Neural progenitor cell (in vitro differentiated cells): ENCODE data around the gene POC1A. TPM values are rescaled to one million over a fixed set of nuclear protein-coding genes. Genes with fewer than 3 reads are reported as not detected.

Experiments used
- DNase-seq: peaks from one replicate; pipeline ENCODE4 v3.0.0-alpha.2; 2016; ENCODE audit warnings: low spot score
- H2AFZ ChIP-seq: fragments of 200-600 bp; sonication (generic); replicated peaks from 2 replicates; pipeline ENCODE4 v1.6.1; 2016; ENCODE audit warnings: antibody characterized with exemption
- H3F3A ChIP-seq: fragments of 200-600 bp; sonication (generic); 2 replicates; pipeline ENCODE4 v1.6.1; 2016; ENCODE audit warnings: antibody characterized with exemption, low read depth
- H3K27ac ChIP-seq: fragments of 200-600 bp; sonication (generic); 2 replicates; pipeline ENCODE4 v1.5.1; 2016; ENCODE audit warnings: mild to moderate bottlenecking
- H3K27me3 ChIP-seq: fragments of 200-600 bp; sonication (generic); 2 replicates; pipeline ENCODE4 v1.6.1; 2016; ENCODE audit warnings: mild to moderate bottlenecking, moderate library complexity
- H3K36me3 ChIP-seq: fragments of 200-600 bp; sonication (generic); 2 replicates; pipeline ENCODE4 v1.5.1; 2016
- H3K4me1 ChIP-seq: fragments of 200-600 bp; sonication (generic); 2 replicates; pipeline ENCODE4 v1.6.1; 2016; ENCODE audit warnings: mixed run types
- H3K4me2 ChIP-seq: fragments of 200-600 bp; sonication (generic); 2 replicates; pipeline ENCODE4 v1.6.1; 2016
- H3K4me3 ChIP-seq: fragments of 200-600 bp; sonication (generic); 2 replicates; pipeline ENCODE4 v1.5.1; 2016
- H3K79me2 ChIP-seq: fragments of 200-600 bp; sonication (generic); 2 replicates; pipeline ENCODE4 v1.6.1; 2016; ENCODE audit warnings: low read depth
- H3K9ac ChIP-seq: fragments of 200-600 bp; sonication (generic); 2 replicates; pipeline ENCODE4 v1.6.1; 2016
- H3K9me3 ChIP-seq: fragments of 200-600 bp; sonication (generic); 2 replicates; pipeline ENCODE4 v1.5.1; 2016; ENCODE audit warnings: low read depth
- H4K20me1 ChIP-seq: fragments of 200-600 bp; sonication (generic); 2 replicates; pipeline ENCODE4 v1.6.1; 2016; ENCODE audit warnings: low read depth
- H3K27ac Mint-ChIP-seq: 3 replicates; pipeline ENCODE4 v1.8.0; 2021; ENCODE audit warnings: mixed read lengths
- H3K27me3 Mint-ChIP-seq: 2 replicates; pipeline ENCODE4 v1.8.0; 2022; ENCODE audit warnings: low read depth, mild to moderate bottlenecking, inconsistent platforms, moderate library complexity, mixed read lengths; ENCODE audit not compliant: insufficient read depth
- H3K36me3 Mint-ChIP-seq: 3 replicates; pipeline ENCODE4 v1.8.0; 2021; ENCODE audit warnings: mixed read lengths
- H3K4me1 Mint-ChIP-seq: 3 replicates; pipeline ENCODE4 v1.8.0; 2021; ENCODE audit warnings: mixed read lengths
- H3K4me3 Mint-ChIP-seq: 3 replicates; pipeline ENCODE4 v1.8.0; 2021; ENCODE audit warnings: mild to moderate bottlenecking, moderate library complexity, mixed read lengths
- H3K9me3 Mint-ChIP-seq: 3 replicates; pipeline ENCODE4 v1.8.0; 2020; ENCODE audit warnings: mixed read lengths
- EZH2 ChIP-seq: fragments of 200-600 bp; sonication (generic); IDR thresholded peaks from 2 replicates; pipeline ENCODE4 v1.6.1; 2017; ENCODE audit warnings: antibody characterized with exemption, mild to moderate bottlenecking, moderate library complexity
- EZH2phosphoT487 ChIP-seq: fragments of 200-600 bp; sonication (generic); IDR thresholded peaks from 2 replicates; pipeline ENCODE4 v1.6.1; 2017; ENCODE audit warnings: antibody characterized with exemption
- total RNA-seq: library from RNA; depleted of rRNA; stranded (reverse); fragments of >200 nt; gene quantifications from 2 replicates; pipeline ENCODE4 v1.2.3, GENCODE V29; 2015; ENCODE audit warnings: low replicate concordance
- TF ChIP-seq, protein P1 (sequence below): fragments of 200-600 bp; sonication (generic); IDR thresholded peaks from 2 replicates; pipeline ENCODE4 v1.5.1; 2017; ENCODE audit warnings: antibody characterized with exemption, mild to moderate bottlenecking

Gene POC1A
- total RNA-seq, 1 donor from 2014 or later, result 10.3 TPM

DNA sequence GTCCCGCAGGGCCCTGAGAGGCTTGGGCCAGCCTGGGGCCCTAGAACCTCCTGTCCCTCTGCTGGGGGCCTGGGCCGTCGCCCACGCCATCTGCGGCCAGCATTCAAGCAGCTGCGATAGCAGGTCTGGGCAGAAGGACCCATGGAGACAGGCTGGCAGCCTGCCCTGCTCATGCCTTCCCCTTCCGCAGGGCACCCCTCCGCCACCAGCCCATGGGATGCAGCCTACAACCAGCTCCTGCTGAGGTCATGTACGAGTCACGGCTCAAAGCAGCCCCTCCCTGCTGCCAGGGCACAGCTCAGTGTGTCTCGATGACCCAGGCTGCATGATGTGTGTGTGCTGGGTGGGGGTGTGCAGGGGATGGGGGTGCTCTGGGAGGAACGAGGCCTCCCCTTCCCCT is 125.7 kb downstream of the POC1A start:
- Mint-ChIP-seq H3K9me3 (no peaks in the 10 kb centered on the region), H3K4me1 (peaks cover 41% of the 10 kb centered on the region), H3K36me3 (no peaks in the 10 kb centered on the region), H3K27me3 (peaks cover 8% of the 10 kb centered on the region), H3K27ac (no peak overlapping the region), H3K4me3 (no peak overlapping the region)
- Histone ChIP-seq H3K36me3 (no peaks in the 10 kb centered on the region), H2AFZ (no peak overlapping the region), H4K20me1 (no peaks in the 10 kb centered on the region), H3K27me3 (no peaks in the 10 kb centered on the region), H3K27ac (no peak overlapping the region), H3K4me2 (no peak overlapping the region), H3K4me3 (no peak overlapping the region), H3F3A (no peaks in the 10 kb centered on the region), H3K9me3 (no peaks in the 10 kb centered on the region), H3K79me2 (no peaks in the 10 kb centered on the region), H3K4me1 (peaks cover 30% of the 10 kb centered on the region), H3K9ac (no peak overlapping the region)
- TF ChIP-seq, protein P1, sequence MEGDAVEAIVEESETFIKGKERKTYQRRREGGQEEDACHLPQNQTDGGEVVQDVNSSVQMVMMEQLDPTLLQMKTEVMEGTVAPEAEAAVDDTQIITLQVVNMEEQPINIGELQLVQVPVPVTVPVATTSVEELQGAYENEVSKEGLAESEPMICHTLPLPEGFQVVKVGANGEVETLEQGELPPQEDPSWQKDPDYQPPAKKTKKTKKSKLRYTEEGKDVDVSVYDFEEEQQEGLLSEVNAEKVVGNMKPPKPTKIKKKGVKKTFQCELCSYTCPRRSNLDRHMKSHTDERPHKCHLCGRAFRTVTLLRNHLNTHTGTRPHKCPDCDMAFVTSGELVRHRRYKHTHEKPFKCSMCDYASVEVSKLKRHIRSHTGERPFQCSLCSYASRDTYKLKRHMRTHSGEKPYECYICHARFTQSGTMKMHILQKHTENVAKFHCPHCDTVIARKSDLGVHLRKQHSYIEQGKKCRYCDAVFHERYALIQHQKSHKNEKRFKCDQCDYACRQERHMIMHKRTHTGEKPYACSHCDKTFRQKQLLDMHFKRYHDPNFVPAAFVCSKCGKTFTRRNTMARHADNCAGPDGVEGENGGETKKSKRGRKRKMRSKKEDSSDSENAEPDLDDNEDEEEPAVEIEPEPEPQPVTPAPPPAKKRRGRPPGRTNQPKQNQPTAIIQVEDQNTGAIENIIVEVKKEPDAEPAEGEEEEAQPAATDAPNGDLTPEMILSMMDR, result no peak
- no peak for TF ChIP-seq EZH2phosphoT487
- no peak for DNase-seq

DNA sequence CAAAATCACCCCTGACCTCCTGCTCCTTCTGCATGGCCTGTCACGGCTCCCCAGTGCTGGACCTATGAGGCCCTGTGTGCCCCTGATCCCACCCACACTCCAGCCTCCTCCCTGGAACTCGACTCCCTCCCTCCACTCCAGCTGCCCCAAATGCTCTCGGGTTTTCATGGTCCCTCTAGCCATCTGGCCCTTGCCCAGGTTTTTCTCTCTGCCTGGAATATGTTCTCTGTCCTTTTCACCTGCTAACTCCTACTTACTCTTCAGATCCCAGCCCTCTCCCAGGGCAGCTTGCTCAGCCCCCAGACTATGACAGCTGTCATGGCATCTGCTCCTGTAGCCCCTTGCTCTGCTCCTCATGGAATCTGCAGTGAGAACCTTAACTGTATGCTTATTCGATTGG is 128.2 kb downstream of the POC1A start:
- no peaks in the 10 kb centered on the region for H4K20me1 ChIP-seq
- Mint-ChIP-seq H3K4me1 (peaks cover 44% of the 10 kb centered on the region), H3K27ac (no peak overlapping the region), H3K9me3 (no peaks in the 10 kb centered on the region), H3K36me3 (no peaks in the 10 kb centered on the region), H3K4me3 (no peak overlapping the region), H3K27me3 (peaks cover 3% of the 10 kb centered on the region)
- no peaks in the 10 kb centered on the region for H3K36me3 ChIP-seq
- no peak overlapping the region for H3K4me2 ChIP-seq
- H3K79me2 ChIP-seq, result no peaks in the 10 kb centered on the region
- H3K27ac ChIP-seq, result no peak overlapping the region
- H3K27me3 ChIP-seq, result no peaks in the 10 kb centered on the region
- H3K9ac ChIP-seq, result no peak overlapping the region
- TF ChIP-seq, protein P1, result no peak
- TF ChIP-seq EZH2phosphoT487, result no peak
- TF ChIP-seq EZH2, result no peak
- peak; percentile 36 for DNase-seq
- peaks cover 25% of the 10 kb centered on the region for H3K4me1 ChIP-seq
- H3K4me3 ChIP-seq, result no peak overlapping the region
- H2AFZ ChIP-seq, result no peak overlapping the region
- H3F3A ChIP-seq, result no peaks in the 10 kb centered on the region
- no peaks in the 10 kb centered on the region for H3K9me3 ChIP-seq

DNA sequence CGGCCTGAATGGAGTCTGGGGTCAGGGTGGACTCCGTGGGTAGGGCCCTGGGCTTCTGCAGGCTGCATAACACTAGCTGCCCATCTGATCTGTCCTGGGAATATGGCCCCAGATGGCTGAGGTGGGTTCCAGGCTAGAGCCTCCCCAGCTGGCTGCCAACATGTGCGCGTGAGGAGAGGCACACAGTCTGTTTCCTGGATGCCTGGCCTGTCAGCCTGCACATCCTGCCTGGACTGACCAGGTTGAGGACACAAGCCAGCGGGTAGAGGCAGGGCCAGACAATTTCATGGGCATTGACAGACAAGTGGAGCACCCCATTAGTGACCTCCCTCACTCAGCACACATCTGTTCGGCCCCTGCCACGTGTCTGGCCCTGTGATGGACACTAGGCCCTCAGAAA is 128.8 kb downstream of the POC1A start:
- Mint-ChIP-seq H3K27me3 (peaks cover 2% of the 10 kb centered on the region), H3K36me3 (no peaks in the 10 kb centered on the region), H3K9me3 (no peaks in the 10 kb centered on the region), H3K4me3 (no peak overlapping the region), H3K4me1 (peaks cover 46% of the 10 kb centered on the region), H3K27ac (peak overlapping the region; percentile 69)
- Histone ChIP-seq H3K27me3 (no peaks in the 10 kb centered on the region), H2AFZ (no peak overlapping the region), H3K9me3 (no peaks in the 10 kb centered on the region), H4K20me1 (no peaks in the 10 kb centered on the region), H3K9ac (no peak overlapping the region), H3F3A (no peaks in the 10 kb centered on the region), H3K27ac (no peak overlapping the region), H3K36me3 (no peaks in the 10 kb centered on the region), H3K79me2 (no peaks in the 10 kb centered on the region), H3K4me1 (peaks cover 25% of the 10 kb centered on the region), H3K4me2 (no peak overlapping the region), H3K4me3 (no peak overlapping the region)
- TF ChIP-seq EZH2phosphoT487 (no peak), EZH2 (no peak)
- TF ChIP-seq, protein P1, result no peak
- DNase-seq, result no peak

Other genes with a start within 250 kb of the POC1A start
- gene RRP9, start 212.5 kb downstream of the POC1A start, total RNA-seq, result 10.5 and 20.1 TPM in 2 replicates
- 2.0 and 3.9 TPM in 2 replicates for gene PARP3, start 212.1 kb downstream of the POC1A start, total RNA-seq
- gene GPR62, start 199.0 kb downstream of the POC1A start, total RNA-seq, result 0.21 TPM in 1 of 2 replicates, not detected in the other
- 30.5 and 82.3 TPM in 2 replicates for gene PCBP4, start 187.0 kb downstream of the POC1A start, total RNA-seq
- 6.0 and 8.3 TPM in 2 replicates for gene ABHD14B, start 180.4 kb downstream of the POC1A start, total RNA-seq
- 4.0 and 14.7 TPM in 2 replicates for gene ABHD14A, start 179.4 kb downstream of the POC1A start, total RNA-seq
- gene ACY1, start 170.9 kb downstream of the POC1A start, total RNA-seq, result 17.3 and 31.8 TPM in 2 replicates
- 1,431 and 2,019 TPM in 2 replicates for gene RPL29, start 158.5 kb downstream of the POC1A start, total RNA-seq
- 2.4 and 10.7 TPM in 2 replicates for gene DUSP7, start 97.9 kb downstream of the POC1A start, total RNA-seq
- gene ALAS1, start 43.7 kb upstream of the POC1A start, total RNA-seq, result 35.0 and 54.9 TPM in 2 replicates
- not detected in 2 replicates for gene TLR9, start 71.2 kb upstream of the POC1A start, total RNA-seq
- 21.9 and 44.9 TPM in 2 replicates for gene TWF2, start 84.7 kb upstream of the POC1A start, total RNA-seq
- gene PPM1M, start 91.3 kb upstream of the POC1A start, total RNA-seq, result 1.1 and 3.1 TPM in 2 replicates
- 45.4 and 49.2 TPM in 2 replicates for gene WDR82, start 124.2 kb upstream of the POC1A start, total RNA-seq
- 4.2 and 10.1 TPM in 2 replicates for gene GLYCTK, start 133.4 kb upstream of the POC1A start, total RNA-seq
- gene DNAH1, start 161.9 kb upstream of the POC1A start, total RNA-seq, result 0.80 and 2.1 TPM in 2 replicates